ENCODE measurements around the gene TPCN2. TPM values are rescaled to one million over a fixed set of nuclear protein-coding genes. Genes with fewer than 3 reads are reported as not detected.

TPCN2 gene
- total RNA-seq, 6 experiments from 2014 or later = 8.0 to 11.2 (median 9.0) TPM

- Mint-ChIP-seq H3K9me3 (no peaks in the 10 kb centered on the region), H3K27me3 (ENCODE audit: insufficient read depth) (0 out of 2 replicates have a peak, but pooled peaks cover 3% of the 10 kb centered on the region), H3K4me3 (no peak overlapping the region), H3K36me3 (ENCODE audit: low read depth) (peaks cover 11% of the 10 kb centered on the region), H3K4me1 (ENCODE audit: low read depth) (peaks cover 18% of the 10 kb centered on the region), H3K27ac (no peak overlapping the region)
- TF ChIP-seq, protein P1, sequence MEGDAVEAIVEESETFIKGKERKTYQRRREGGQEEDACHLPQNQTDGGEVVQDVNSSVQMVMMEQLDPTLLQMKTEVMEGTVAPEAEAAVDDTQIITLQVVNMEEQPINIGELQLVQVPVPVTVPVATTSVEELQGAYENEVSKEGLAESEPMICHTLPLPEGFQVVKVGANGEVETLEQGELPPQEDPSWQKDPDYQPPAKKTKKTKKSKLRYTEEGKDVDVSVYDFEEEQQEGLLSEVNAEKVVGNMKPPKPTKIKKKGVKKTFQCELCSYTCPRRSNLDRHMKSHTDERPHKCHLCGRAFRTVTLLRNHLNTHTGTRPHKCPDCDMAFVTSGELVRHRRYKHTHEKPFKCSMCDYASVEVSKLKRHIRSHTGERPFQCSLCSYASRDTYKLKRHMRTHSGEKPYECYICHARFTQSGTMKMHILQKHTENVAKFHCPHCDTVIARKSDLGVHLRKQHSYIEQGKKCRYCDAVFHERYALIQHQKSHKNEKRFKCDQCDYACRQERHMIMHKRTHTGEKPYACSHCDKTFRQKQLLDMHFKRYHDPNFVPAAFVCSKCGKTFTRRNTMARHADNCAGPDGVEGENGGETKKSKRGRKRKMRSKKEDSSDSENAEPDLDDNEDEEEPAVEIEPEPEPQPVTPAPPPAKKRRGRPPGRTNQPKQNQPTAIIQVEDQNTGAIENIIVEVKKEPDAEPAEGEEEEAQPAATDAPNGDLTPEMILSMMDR (IDR thresholded peaks at IDR 0.05) = no peak
- DNase-seq = no peak
These were observed 35.0 kb downstream of the TPCN2 start for GRCh38 chr11:69083531-69084247.

- H3K27ac Mint-ChIP-seq = no peak overlapping the region
- peaks cover 3% of the 10 kb centered on the region; the same call in 1 of the 2 replicates for H3K27me3 Mint-ChIP-seq (ENCODE audit: insufficient read depth)
- H3K4me3 Mint-ChIP-seq = no peak overlapping the region
- DNase-seq = no peak
- H3K36me3 Mint-ChIP-seq (ENCODE audit: low read depth) = peaks cover 11% of the 10 kb centered on the region
- peaks cover 25% of the 10 kb centered on the region for H3K4me1 Mint-ChIP-seq (ENCODE audit: low read depth)
- TF ChIP-seq, protein P1 (IDR thresholded peaks at IDR 0.05) = no peak
- H3K9me3 Mint-ChIP-seq = no peaks in the 10 kb centered on the region
These were observed 35.6 kb downstream of the TPCN2 start for GRCh38 chr11:69084371-69084770.

DNA sequence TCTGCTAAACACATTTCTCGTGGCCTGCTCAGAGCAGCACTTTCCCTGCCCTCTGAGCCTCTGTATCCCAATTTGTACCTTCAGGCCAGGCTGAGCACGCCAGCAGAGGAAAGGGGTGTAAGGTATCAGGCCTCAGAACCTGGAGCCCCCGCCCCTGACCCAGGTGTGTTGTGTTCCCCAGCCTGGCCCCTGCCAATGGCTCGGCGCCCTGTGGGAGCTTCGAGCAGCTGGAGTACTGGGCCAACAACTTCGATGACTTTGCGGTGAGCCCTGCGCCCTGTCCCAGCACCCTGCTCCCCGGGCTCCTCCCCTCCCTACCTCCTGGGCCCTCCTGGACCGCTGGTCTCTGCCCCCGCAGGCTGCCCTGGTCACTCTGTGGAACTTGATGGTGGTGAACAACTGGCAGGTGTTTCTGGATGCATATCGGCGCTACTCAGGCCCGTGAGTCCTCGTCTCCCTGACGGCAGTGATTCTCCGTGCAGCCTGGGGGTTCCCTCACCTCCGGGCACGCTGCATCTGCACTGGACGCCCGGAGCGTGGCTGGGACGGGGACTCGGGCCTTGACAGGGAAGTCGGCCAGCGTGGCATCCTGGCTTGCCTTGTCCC lies 36.9 kb downstream of the TPCN2 start:
- peaks cover 1% of the 10 kb centered on the region; the same call in 1 of the 2 replicates for H3K27me3 Mint-ChIP-seq (ENCODE audit: insufficient read depth)
- no peaks in the 10 kb centered on the region for H3K9me3 Mint-ChIP-seq
- no peak for DNase-seq
- no peak overlapping the region for H3K27ac Mint-ChIP-seq
- peaks cover 28% of the 10 kb centered on the region for H3K4me1 Mint-ChIP-seq (ENCODE audit: low read depth)
- TF ChIP-seq, protein P1 (IDR thresholded peaks at IDR 0.05) = no peak
- peaks cover 9% of the 10 kb centered on the region for H3K36me3 Mint-ChIP-seq (ENCODE audit: low read depth)
- no peak overlapping the region for H3K4me3 Mint-ChIP-seq

GRCh38 chr11:69086152-69087132 lies 37.7 kb downstream of the TPCN2 start:
- Mint-ChIP-seq H3K4me3 (no peak overlapping the region), H3K4me1 (ENCODE audit: low read depth) (peaks cover 24% of the 10 kb centered on the region), H3K27ac (no peak overlapping the region), H3K36me3 (ENCODE audit: low read depth) (peaks cover 6% of the 10 kb centered on the region), H3K9me3 (no peaks in the 10 kb centered on the region), H3K27me3 (ENCODE audit: insufficient read depth) (no peaks in the 10 kb centered on the region; the same call in 1 of the 2 replicates)
- TF ChIP-seq, protein P1 (IDR thresholded peaks at IDR 0.05) = peak; percentile 53
- DNase-seq = no peak

DNA sequence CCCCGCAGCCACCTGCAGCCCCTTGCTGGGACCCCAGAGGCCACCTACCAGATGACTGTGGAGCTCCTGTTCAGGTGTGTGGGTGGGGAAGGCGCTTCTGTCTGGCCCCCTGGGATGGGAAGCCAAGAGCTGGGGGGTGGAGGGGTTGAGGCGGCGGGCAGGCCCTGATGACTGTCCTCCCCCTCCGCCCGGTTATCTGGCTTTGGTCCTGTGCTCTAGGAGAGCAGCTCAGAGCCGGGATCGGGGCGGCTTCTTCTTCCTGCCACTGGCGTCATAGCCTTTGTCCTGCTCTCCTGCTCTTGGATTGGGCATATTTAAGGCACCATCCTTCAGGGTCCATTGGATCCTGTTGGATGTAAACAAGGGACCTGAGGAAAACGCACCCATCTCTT lies 38.4 kb downstream of the TPCN2 start:
- TF ChIP-seq, protein P1 (IDR thresholded peaks at IDR 0.05) = no peak
- H3K27ac Mint-ChIP-seq = no peak overlapping the region

More for the DNA sequence above, 38.4 kb downstream of the TPCN2 start:
- Mint-ChIP-seq H3K27me3 (ENCODE audit: insufficient read depth) (no peaks in the 10 kb centered on the region; the same call in 1 of the 2 replicates), H3K4me3 (no peak overlapping the region), H3K4me1 (ENCODE audit: low read depth) (peaks cover 24% of the 10 kb centered on the region), H3K36me3 (ENCODE audit: low read depth) (peaks cover 2% of the 10 kb centered on the region), H3K9me3 (no peaks in the 10 kb centered on the region)
- DNase-seq = no peak

Measured in HFFc6 (cell line).